GM23338 (cell line): ENCODE results near the gene TCF7L1. TPM values are rescaled to one million over a fixed set of nuclear protein-coding genes. Genes with fewer than 3 reads are reported as not detected.

ENCODE experiments used
- ATAC-seq: fragments of 200-7000 bp; cut with Tn5 transposase; 3 replicates; pipeline ENCODE4 v1.9.1; 2020
- DNase-seq: peaks from one replicate; pipeline ENCODE4 v3.0.0-alpha.2; 2015; ENCODE audit warnings: low spot score
- H2AFZ ChIP-seq: fragments of 200-600 bp; sonication (generic); 2 replicates; pipeline ENCODE4 v1.8.0; 2016; ENCODE audit warnings: antibody characterized with exemption, mild to moderate bottlenecking, moderate library complexity
- H3F3A ChIP-seq: fragments of 200-600 bp; sonication (generic); replicated peaks from 2 replicates; pipeline ENCODE4 v1.8.0; 2017; ENCODE audit warnings: antibody characterized with exemption, mixed run types, low read depth
- H3K27ac ChIP-seq: fragments of 200-600 bp; sonication (generic); 2 replicates; pipeline ENCODE4 v1.6.1; 2016; ENCODE audit warnings: low read depth
- H3K27me3 ChIP-seq: fragments of 200-600 bp; sonication (generic); 2 replicates; pipeline ENCODE4 v1.8.0; 2016; ENCODE audit warnings: mild to moderate bottlenecking, mixed run types, moderate library complexity; ENCODE audit not compliant: insufficient read depth
- H3K36me3 ChIP-seq: fragments of 200-600 bp; sonication (generic); 2 replicates; pipeline ENCODE4 v1.8.0; 2016; ENCODE audit warnings: mild to moderate bottlenecking; ENCODE audit not compliant: insufficient read depth
- H3K4me1 ChIP-seq: fragments of 200-600 bp; sonication (generic); 2 replicates; pipeline ENCODE4 v1.8.0; 2016; ENCODE audit warnings: mild to moderate bottlenecking, moderate library complexity; ENCODE audit not compliant: insufficient read depth
- H3K4me2 ChIP-seq: fragments of 200-600 bp; sonication (generic); 2 replicates; pipeline ENCODE4 v1.7.1; 2017; ENCODE audit warnings: mixed run types
- H3K4me3 ChIP-seq: fragments of 200-600 bp; sonication (generic); 2 replicates; pipeline ENCODE4 v1.6.1; 2016; ENCODE audit warnings: mixed run types
- H3K79me2 ChIP-seq: fragments of 200-600 bp; sonication (generic); replicated peaks from 2 replicates; pipeline ENCODE4 v1.8.0; 2017; ENCODE audit warnings: mild to moderate bottlenecking; ENCODE audit not compliant: insufficient read depth
- H3K9me2 ChIP-seq: fragments of 200-600 bp; sonication (generic); 2 replicates; pipeline ENCODE4 v1.8.0; 2017; ENCODE audit not compliant: insufficient read depth
- H4K20me1 ChIP-seq: fragments of 200-600 bp; sonication (generic); replicated peaks from 2 replicates; pipeline ENCODE4 v1.8.0; 2017; ENCODE audit warnings: mild to moderate bottlenecking; ENCODE audit not compliant: insufficient read depth
- H3K27ac Mint-ChIP-seq: 2 replicates; pipeline ENCODE4 v1.8.0; 2020; ENCODE audit warnings: inconsistent platforms, mild to moderate bottlenecking, moderate library complexity, mixed read lengths
- H3K27me3 Mint-ChIP-seq: 3 replicates; pipeline ENCODE4 v1.8.0; 2022; ENCODE audit warnings: low read depth, mild to moderate bottlenecking, moderate library complexity, mixed read lengths, inconsistent platforms; ENCODE audit not compliant: insufficient read depth, poor library complexity
- H3K36me3 Mint-ChIP-seq: 3 replicates; pipeline ENCODE4 v1.8.0; 2021; ENCODE audit warnings: low read depth, mild to moderate bottlenecking, inconsistent platforms, moderate library complexity, mixed read lengths
- H3K4me1 Mint-ChIP-seq: 3 replicates; pipeline ENCODE4 v1.8.0; 2020; ENCODE audit warnings: mild to moderate bottlenecking, inconsistent platforms, mixed read lengths
- H3K4me3 Mint-ChIP-seq: 3 replicates; pipeline ENCODE4 v1.8.0; 2021; ENCODE audit warnings: moderate library complexity, mild to moderate bottlenecking, inconsistent platforms, mixed read lengths
- H3K9me3 Mint-ChIP-seq: 3 replicates; pipeline ENCODE4 v1.8.0; 2020; ENCODE audit warnings: moderate library complexity, mild to moderate bottlenecking, inconsistent platforms, mixed read lengths
- CREB1 ChIP-seq: fragments of 250-450 bp; sonication (Bioruptor Pico); IDR thresholded peaks from 2 replicates; pipeline ENCODE4 v1.5.0; 2020; ENCODE audit warnings: low read depth, mild to moderate bottlenecking, moderate library complexity
- EZH2phosphoT487 ChIP-seq: fragments of 200-600 bp; sonication (generic); IDR thresholded peaks from one replicate; pipeline ENCODE4 v1.8.1; 2018; ENCODE audit warnings: antibody characterized with exemption; ENCODE audit not compliant: unreplicated experiment
- JUNB ChIP-seq: IDR thresholded peaks from one replicate; pipeline ENCODE4 v1.6.1; 2016; ENCODE audit warnings: antibody characterized with exemption; ENCODE audit not compliant: unreplicated experiment
- NANOG ChIP-seq: IDR thresholded peaks from 2 replicates; pipeline ENCODE4 v1.6.1; 2016; ENCODE audit warnings: antibody characterized with exemption, borderline replicate concordance
- POLR2AphosphoS5 ChIP-seq: IDR thresholded peaks from 2 replicates; pipeline ENCODE4 v1.6.1; 2016; ENCODE audit warnings: antibody characterized with exemption, low read depth
- ZNF114 ChIP-seq: fragments of 250-450 bp; sonication (Bioruptor Pico); IDR thresholded peaks from 2 replicates; pipeline ENCODE4 v1.5.0; 2020; ENCODE audit warnings: mild to moderate bottlenecking, moderate library complexity
- ZNF331 ChIP-seq: fragments of 250-450 bp; sonication (Bioruptor Pico); IDR thresholded peaks from 2 replicates; pipeline ENCODE4 v1.5.0; 2020; ENCODE audit warnings: low read depth, mild to moderate bottlenecking, moderate library complexity
- polyA plus RNA-seq: library from polyadenylated mRNA; unstranded; fragments of >200 nt; fragmentation: Nextera tagmentation; extraction: Ambion mirVana; gene quantifications from 2 replicates; pipeline ENCODE4 v1.2.1, GENCODE V29; 2016
- total RNA-seq: library from RNA; depleted of rRNA; stranded (reverse); fragments of >200 nt; shearing (Covaris generic); gene quantifications from 2 replicates; pipeline ENCODE4 v1.2.3, GENCODE V29; 2014
- TF ChIP-seq, protein P1 (sequence below): fragments of 250-450 bp; sonication (Bioruptor Pico); IDR thresholded peaks from 2 replicates; pipeline ENCODE4 v1.5.0; 2020; ENCODE audit warnings: mild to moderate bottlenecking, moderate library complexity
- TF ChIP-seq, protein P2 (sequence below): IDR thresholded peaks from one replicate; pipeline ENCODE4 v1.6.1; 2018; ENCODE audit warnings: antibody characterized with exemption; ENCODE audit not compliant: unreplicated experiment
- TF ChIP-seq, protein P3 (sequence below), 2 experiments: fragments of 200-600 bp in 1 of 2; sonication (generic) in 1 of 2; conservative IDR thresholded peaks; 2 replicates each; pipeline versions ENCODE4 v1.5.1 to v1.6.1; 2016 to 2017; ENCODE audit warnings: antibody characterized with exemption in 2 of 2, low read depth in 2 of 2, mild to moderate bottlenecking in 2 of 2, moderate library complexity in 1 of 2
- TF ChIP-seq, protein P4 (sequence below): IDR thresholded peaks from 2 replicates; pipeline ENCODE4 v1.6.1; 2016; ENCODE audit warnings: antibody characterized with exemption

The TCF7L1 gene
- total and polyA plus RNA-seq, 2 experiments from 2014 or later, result 47.3 to 101 TPM

DNA sequence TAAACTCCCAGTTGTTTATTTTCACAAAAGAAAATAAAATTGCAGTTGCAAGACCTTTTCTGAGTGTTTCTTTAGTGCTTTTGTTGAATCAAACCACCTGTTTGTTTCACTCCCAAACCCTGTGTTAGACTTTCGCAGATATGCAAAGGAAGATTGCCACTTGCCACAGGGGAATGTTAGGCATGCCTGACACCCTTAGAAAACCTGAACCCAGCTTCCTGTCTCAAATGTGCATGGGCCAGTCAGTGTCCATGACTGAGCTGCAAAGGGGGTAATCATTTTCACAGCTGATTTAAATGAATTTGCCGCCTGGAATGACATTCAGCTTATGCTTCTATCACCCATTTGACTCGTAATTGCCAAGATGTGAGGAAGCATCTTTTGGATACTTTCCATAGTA is 177.1 kb downstream of the TCF7L1 start:
- peaks cover 21% of the 10 kb centered on the region for H3K4me1 ChIP-seq
- Mint-ChIP-seq H3K27ac (no peak overlapping the region), H3K9me3 (no peaks in the 10 kb centered on the region), H3K4me3 (no peak overlapping the region; the same call in 2 of the 3 replicates), H3K27me3 (peaks cover 22% of the 10 kb centered on the region), H3K36me3 (peaks cover 51% of the 10 kb centered on the region), H3K4me1 (peaks cover 32% of the 10 kb centered on the region)
- peak; percentile 39 for DNase-seq
- H3K4me3 ChIP-seq, result no peak overlapping the region
- no peak overlapping the region for H3K4me2 ChIP-seq
- peaks cover 7% of the 10 kb centered on the region; the same call in 1 of the 2 replicates for H4K20me1 ChIP-seq
- no peak for TF ChIP-seq ZNF114 (CRISPR knock-in tag)
- TF ChIP-seq, protein P1, sequence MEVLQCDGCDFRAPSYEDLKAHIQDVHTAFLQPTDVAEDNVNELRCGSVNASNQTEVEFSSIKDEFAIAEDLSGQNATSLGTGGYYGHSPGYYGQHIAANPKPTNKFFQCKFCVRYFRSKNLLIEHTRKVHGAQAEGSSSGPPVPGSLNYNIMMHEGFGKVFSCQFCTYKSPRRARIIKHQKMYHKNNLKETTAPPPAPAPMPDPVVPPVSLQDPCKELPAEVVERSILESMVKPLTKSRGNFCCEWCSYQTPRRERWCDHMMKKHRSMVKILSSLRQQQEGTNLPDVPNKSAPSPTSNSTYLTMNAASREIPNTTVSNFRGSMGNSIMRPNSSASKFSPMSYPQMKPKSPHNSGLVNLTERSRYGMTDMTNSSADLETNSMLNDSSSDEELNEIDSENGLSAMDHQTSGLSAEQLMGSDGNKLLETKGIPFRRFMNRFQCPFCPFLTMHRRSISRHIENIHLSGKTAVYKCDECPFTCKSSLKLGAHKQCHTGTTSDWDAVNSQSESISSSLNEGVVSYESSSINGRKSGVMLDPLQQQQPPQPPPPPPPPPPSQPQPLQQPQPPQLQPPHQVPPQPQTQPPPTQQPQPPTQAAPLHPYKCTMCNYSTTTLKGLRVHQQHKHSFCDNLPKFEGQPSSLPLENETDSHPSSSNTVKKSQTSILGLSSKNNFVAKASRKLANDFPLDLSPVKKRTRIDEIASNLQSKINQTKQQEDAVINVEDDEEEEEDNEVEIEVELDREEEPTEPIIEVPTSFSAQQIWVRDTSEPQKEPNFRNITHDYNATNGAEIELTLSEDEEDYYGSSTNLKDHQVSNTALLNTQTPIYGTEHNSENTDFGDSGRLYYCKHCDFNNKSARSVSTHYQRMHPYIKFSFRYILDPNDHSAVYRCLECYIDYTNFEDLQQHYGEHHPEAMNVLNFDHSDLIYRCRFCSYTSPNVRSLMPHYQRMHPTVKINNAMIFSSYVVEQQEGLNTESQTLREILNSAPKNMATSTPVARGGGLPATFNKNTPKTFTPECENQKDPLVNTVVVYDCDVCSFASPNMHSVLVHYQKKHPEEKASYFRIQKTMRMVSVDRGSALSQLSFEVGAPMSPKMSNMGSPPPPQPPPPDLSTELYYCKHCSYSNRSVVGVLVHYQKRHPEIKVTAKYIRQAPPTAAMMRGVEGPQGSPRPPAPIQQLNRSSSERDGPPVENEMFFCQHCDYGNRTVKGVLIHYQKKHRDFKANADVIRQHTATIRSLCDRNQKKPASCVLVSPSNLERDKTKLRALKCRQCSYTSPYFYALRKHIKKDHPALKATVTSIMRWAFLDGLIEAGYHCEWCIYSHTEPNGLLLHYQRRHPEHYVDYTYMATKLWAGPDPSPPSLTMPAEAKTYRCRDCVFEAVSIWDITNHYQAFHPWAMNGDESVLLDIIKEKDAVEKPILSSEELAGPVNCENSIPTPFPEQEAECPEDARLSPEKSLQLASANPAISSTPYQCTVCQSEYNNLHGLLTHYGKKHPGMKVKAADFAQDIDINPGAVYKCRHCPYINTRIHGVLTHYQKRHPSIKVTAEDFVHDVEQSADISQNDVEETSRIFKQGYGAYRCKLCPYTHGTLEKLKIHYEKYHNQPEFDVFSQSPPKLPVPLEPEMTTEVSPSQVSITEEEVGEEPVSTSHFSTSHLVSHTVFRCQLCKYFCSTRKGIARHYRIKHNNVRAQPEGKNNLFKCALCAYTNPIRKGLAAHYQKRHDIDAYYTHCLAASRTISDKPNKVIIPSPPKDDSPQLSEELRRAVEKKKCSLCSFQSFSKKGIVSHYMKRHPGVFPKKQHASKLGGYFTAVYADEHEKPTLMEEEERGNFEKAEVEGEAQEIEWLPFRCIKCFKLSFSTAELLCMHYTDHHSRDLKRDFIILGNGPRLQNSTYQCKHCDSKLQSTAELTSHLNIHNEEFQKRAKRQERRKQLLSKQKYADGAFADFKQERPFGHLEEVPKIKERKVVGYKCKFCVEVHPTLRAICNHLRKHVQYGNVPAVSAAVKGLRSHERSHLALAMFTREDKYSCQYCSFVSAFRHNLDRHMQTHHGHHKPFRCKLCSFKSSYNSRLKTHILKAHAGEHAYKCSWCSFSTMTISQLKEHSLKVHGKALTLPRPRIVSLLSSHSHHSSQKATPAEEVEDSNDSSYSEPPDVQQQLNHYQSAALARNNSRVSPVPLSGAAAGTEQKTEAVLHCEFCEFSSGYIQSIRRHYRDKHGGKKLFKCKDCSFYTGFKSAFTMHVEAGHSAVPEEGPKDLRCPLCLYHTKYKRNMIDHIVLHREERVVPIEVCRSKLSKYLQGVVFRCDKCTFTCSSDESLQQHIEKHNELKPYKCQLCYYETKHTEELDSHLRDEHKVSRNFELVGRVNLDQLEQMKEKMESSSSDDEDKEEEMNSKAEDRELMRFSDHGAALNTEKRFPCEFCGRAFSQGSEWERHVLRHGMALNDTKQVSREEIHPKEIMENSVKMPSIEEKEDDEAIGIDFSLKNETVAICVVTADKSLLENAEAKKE (CRISPR knock-in tag), result no peak
- TF ChIP-seq, protein P2, sequence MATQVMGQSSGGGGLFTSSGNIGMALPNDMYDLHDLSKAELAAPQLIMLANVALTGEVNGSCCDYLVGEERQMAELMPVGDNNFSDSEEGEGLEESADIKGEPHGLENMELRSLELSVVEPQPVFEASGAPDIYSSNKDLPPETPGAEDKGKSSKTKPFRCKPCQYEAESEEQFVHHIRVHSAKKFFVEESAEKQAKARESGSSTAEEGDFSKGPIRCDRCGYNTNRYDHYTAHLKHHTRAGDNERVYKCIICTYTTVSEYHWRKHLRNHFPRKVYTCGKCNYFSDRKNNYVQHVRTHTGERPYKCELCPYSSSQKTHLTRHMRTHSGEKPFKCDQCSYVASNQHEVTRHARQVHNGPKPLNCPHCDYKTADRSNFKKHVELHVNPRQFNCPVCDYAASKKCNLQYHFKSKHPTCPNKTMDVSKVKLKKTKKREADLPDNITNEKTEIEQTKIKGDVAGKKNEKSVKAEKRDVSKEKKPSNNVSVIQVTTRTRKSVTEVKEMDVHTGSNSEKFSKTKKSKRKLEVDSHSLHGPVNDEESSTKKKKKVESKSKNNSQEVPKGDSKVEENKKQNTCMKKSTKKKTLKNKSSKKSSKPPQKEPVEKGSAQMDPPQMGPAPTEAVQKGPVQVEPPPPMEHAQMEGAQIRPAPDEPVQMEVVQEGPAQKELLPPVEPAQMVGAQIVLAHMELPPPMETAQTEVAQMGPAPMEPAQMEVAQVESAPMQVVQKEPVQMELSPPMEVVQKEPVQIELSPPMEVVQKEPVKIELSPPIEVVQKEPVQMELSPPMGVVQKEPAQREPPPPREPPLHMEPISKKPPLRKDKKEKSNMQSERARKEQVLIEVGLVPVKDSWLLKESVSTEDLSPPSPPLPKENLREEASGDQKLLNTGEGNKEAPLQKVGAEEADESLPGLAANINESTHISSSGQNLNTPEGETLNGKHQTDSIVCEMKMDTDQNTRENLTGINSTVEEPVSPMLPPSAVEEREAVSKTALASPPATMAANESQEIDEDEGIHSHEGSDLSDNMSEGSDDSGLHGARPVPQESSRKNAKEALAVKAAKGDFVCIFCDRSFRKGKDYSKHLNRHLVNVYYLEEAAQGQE, result no peak
- TF ChIP-seq, protein P3, sequence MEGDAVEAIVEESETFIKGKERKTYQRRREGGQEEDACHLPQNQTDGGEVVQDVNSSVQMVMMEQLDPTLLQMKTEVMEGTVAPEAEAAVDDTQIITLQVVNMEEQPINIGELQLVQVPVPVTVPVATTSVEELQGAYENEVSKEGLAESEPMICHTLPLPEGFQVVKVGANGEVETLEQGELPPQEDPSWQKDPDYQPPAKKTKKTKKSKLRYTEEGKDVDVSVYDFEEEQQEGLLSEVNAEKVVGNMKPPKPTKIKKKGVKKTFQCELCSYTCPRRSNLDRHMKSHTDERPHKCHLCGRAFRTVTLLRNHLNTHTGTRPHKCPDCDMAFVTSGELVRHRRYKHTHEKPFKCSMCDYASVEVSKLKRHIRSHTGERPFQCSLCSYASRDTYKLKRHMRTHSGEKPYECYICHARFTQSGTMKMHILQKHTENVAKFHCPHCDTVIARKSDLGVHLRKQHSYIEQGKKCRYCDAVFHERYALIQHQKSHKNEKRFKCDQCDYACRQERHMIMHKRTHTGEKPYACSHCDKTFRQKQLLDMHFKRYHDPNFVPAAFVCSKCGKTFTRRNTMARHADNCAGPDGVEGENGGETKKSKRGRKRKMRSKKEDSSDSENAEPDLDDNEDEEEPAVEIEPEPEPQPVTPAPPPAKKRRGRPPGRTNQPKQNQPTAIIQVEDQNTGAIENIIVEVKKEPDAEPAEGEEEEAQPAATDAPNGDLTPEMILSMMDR (conservative IDR thresholded peaks at IDR 0.05; ENCODE audit: low read depth in 2 of 2), result no peak
- TF ChIP-seq, protein P4, sequence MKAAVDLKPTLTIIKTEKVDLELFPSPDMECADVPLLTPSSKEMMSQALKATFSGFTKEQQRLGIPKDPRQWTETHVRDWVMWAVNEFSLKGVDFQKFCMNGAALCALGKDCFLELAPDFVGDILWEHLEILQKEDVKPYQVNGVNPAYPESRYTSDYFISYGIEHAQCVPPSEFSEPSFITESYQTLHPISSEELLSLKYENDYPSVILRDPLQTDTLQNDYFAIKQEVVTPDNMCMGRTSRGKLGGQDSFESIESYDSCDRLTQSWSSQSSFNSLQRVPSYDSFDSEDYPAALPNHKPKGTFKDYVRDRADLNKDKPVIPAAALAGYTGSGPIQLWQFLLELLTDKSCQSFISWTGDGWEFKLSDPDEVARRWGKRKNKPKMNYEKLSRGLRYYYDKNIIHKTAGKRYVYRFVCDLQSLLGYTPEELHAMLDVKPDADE, result no peak
- no peak for TF ChIP-seq POLR2AphosphoS5
- no peak for TF ChIP-seq ZNF331 (CRISPR knock-in tag)
- no peak for TF ChIP-seq JUNB
- no peak for TF ChIP-seq CREB1 (CRISPR knock-in tag)
- TF ChIP-seq NANOG, result no peak
- TF ChIP-seq EZH2phosphoT487, result no peak
- H2AFZ ChIP-seq, result no peak overlapping the region
- H3K79me2 ChIP-seq, result no peaks in the 10 kb centered on the region
- H3K36me3 ChIP-seq, result peaks cover 4% of the 10 kb centered on the region; the same call in 1 of the 2 replicates
- ATAC-seq, result no peak
- no peaks in the 10 kb centered on the region for H3K27me3 ChIP-seq
- H3F3A ChIP-seq, result peaks cover 11% of the 10 kb centered on the region
- H3K27ac ChIP-seq, result peak overlapping the region; percentile 73
- H3K9me2 ChIP-seq, result no peaks in the 10 kb centered on the region
